GM21515 (cell line): ENCODE data around the gene CRISPLD2.
"Not testable (repeated sequence)": the region's sequence is repeated elsewhere in the genome, so short reads cannot be mapped to it uniquely, and the experiment has no call there.

Experiments
- ATAC-seq: cut with Tn5 transposase; IDR thresholded peaks from one replicate; pipeline ENCODE4 v1.9.1; 2021; ENCODE audit not compliant: unreplicated experiment

Gene CRISPLD2

DNA sequence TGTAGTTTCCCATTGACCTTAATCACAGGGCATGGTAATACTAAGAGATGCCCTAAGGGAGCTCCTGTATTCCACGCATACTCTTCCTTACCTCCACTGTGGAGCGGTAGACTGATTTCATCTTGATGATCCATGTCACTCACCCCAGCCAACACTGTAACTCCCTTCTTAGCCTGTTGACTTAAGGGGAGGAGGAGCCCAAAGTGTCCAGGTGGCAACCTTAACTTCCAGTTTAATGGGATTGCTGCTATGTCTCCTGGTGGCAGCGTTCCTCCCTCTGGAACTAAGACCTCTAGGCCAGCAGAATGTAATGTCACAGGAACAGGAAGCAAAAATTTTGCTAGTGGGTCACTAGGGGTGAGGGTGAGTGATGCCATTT is 36.4 kb downstream of the CRISPLD2 start:
- not testable (repeated sequence) for ATAC-seq

DNA sequence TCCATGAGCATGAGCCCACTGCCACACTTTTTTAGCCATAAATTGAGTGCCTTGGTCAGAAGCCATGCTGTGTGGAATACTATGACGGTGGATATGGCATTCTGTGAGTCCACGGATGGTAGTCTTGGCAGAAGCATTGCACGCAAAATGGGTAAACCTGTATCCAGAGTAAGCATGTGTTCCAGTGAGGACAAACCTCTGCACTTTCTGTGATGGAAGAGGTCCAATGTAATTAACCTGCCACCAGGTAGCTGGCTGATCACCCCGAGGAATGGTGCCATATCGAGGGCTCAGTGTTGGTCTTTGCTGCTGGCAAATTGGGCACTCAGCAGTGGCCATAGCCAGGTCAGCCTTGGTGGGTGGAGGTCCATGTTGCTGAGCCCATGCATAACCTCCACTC is 37.0 kb downstream of the CRISPLD2 start:
- not testable (repeated sequence) for ATAC-seq

DNA sequence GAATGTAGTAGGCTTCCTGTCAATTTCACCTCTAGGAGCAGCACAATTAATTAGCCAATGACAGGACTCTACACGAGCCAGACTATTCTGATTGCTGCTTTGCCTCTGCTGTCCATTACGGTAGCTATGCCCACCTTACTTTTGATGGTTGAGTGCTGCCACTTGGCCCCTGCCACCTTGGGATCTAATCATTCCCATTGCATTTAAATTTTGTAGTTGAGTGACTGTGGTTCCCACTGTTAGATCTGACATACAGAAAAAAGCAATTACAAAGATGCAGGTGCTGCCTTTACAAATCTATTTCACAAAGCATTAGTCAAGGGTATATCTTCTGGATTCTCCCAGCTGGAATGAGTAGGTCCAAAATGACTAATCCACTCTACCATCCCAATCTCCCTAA is 39.9 kb downstream of the CRISPLD2 start:
- ATAC-seq = no peak

DNA sequence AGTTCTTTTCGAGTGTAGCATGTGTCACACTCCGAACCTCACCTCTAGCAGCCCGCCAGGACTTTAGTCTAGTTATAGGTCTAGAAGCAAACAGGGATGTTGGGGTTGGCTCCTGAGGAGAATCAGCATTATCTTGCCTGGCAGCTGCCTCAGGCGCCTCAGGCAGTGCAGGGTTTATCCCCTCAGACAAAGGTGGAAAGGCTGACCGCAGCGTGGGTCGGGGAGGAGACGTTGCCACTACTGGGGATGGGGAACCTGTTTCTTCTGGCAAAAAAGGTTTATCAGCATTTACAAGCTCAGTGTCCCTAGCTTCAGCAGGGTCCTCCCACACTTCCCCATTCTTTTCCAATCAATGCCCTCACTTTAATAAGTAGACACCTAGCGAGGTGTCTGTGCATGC is 40.6 kb downstream of the CRISPLD2 start:
- ATAC-seq = no peak

DNA sequence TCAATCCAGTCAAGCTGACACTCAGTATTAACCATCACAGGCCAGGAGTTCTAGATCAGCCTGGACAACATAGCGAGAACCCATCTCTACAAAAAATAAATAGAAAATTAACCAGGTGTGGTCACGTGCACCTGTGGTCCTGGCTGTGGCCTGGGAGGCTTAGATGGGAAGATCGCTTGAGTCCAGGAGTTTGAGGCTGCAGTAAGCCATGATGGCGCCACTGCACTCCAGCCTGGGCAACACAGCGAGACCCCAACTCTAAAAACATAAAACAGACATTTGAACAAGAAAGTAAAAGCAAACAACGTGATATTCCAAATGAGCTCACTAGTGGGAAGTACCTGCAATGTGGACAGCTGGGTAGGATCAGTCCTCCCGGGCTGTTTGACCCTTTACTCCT is 41.9 kb downstream of the CRISPLD2 start:
- no peak for ATAC-seq

DNA sequence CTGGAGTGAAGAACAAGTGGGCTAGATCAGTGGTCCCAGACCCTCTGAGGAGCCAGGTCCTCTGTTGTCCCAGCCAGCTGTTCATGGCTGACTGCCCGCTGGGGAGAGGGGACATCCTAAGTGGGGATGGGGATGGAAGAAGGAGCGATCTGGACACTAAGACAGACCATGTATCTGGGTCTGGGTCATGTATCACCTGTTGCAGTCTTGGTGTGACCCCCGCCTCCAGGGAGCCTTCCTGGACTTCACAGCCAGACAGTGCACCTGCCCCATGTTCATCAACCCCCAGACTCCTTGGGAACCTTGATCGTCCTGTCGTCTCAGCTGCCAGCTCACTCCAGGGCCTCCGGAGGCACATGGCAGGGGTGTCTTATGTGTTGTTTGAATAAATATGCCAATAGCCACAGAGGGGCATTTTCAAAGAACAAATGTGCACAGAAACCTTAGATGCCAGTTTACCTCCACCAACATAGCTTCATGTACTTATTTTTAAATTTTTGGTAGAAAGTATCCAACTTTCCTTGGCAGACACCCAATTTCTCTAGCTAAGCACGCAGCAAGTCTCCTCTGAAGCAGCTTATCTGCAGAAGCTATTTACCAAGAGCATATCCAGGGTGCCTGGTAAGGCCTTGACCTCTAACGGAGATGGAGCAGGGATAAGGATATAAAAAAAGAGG is 43.2 kb downstream of the CRISPLD2 start:
- ATAC-seq = no peak

DNA sequence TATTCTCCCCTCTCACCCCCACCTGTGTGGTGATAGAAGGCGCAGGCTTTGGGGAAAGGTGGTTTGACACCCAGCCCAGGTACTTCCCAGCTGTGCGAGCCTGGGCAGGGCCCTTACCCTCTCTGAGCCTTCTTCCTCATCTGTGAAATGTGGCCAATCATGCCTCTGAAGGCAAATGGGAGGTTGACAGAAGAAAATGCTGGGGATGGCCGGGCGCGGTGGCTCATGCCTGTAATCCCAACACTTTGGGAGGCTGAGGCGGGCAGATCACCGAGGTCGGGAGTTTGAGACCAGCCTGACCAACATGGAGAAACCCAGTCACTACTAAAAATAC is 43.7 kb downstream of the CRISPLD2 start:
- no peak for ATAC-seq

DNA sequence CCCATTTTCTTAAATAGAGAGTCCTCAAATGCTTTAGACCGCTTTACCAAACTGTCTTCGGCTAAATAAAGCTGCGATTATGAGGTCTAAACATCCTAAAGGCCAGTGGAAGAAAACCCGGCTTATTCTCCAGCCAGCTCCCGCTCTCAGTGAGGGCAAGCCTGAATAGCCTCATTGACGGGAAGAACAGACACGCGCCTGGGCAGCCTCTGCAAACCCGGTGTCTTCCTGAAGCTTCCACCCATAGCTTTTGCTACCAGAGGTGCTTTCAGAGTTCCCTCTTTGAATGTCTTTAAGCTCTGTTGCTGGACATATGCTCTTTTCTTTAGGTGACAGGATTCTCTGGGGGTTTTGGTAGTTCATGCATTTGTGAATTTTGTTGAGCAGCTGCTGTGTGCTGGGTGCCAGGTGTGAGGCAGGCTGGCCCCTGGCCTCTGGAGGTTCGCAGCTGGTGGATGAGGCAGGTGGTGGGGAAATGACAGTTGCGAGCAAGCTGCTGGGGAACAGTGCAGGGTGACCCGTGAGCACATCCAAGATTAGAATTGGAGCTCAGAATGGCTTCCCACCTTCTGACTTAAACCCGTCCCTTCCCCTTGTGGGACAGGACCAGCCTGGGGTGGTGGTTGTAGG is 44.7 kb downstream of the CRISPLD2 start:
- no peak for ATAC-seq

DNA sequence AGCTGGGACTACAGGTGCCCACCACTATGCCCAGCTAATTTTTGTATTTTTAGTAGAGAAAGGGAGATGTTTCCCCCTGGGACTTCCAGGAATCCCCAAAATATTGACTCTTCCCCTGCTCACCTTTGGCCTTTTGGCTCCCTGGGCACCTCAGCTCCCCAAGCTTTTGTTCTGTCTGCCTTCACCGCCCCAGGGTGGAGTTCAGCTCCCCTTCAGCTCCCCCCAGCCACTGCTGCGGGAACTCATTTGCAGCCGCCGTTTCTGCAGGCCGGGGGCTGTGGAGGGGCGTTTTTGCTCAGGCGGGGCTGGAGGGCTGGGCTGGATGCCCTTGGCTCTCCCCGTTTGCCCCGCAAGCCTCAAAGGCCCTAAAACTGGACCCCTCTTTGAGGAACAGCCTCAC is 47.9 kb downstream of the CRISPLD2 start:
- no peak for ATAC-seq

DNA sequence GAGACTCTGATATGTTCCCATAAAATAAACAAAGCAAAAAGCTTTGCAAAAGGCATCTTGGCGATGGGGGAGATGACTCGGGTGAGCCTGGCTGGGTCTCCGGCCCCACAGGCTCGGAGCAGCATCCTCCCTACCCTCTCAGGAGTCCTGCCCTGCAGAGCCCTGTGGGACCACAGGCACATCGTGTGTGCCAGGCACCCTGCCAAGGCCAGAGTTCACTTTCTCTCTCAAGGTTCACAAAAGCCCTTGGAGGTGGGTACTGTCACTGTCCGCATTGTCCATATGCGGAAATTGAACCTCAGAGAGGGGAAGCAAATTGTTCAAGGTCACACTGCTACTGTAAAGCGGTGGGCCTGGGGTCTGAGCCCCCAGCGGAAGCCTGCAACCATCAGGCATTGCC is 48.5 kb downstream of the CRISPLD2 start:
- no peak for ATAC-seq

DNA sequence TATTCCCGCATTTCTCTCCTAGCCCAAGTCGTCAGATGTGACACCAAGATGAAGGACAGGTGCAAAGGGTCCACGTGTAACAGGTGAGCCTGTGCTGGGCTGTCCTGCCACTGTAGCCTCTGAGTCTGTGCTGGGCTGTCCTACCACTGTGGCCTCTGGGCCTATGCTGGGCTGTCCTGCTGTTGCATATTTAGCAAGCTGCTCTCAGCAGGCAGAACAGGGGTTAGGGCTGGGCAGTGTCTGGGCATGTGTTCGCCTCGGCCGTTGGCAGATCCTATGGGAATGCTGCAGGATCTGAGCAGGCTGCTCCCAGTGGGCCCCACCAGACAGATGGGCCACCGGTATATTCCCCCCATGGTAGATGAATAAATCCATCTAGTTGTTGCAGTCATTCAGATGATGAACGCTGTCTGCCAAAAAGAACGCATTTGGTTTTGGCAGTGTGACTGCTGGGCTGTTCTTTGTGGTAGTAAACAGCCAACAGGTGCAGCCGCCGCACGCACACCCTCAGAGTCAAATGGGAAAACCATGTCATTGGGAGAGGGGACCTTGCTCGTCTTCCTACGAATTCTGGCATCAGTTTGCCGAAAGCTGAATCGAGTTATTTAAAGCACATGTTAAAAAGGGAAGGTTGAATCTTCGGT is 49.2 kb downstream of the CRISPLD2 start:
- ATAC-seq = no peak

DNA sequence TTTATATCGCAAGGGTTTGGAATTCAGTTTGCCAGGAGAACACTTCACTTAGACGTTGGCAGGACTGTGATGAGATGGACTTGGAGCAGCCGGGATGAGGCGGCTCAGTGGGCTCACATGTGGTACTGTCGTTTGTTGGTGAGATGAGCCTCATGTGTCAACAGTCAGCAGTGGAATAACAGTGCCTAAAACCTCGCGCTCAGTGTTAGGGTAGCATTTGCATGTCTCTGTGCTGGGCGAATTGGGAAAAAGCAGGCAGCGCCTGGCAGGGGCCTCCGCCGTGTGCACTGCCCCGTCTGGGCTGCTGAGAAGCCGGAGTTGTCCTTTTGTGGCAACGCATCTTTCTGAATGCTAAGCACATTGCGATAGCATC is 49.7 kb downstream of the CRISPLD2 start:
- no peak for ATAC-seq

DNA sequence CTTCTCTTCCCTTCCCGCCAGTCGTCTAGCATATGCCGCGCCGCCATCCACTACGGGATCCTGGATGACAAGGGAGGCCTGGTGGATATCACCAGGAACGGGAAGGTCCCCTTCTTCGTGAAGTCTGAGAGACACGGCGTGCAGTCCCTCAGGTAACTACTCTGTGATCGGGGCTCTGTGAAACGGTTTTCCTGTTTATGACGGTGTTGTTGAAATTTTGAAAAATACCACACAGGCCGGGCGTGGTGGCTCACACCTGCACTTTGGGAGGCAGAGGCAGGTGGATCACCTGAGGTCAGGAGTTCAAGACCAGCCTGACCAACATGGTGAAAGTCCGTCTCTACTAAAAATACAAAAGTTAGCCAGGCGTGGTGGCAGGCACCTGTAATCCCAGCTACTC is 53.2 kb downstream of the CRISPLD2 start:
- ATAC-seq = not testable (repeated sequence)

DNA sequence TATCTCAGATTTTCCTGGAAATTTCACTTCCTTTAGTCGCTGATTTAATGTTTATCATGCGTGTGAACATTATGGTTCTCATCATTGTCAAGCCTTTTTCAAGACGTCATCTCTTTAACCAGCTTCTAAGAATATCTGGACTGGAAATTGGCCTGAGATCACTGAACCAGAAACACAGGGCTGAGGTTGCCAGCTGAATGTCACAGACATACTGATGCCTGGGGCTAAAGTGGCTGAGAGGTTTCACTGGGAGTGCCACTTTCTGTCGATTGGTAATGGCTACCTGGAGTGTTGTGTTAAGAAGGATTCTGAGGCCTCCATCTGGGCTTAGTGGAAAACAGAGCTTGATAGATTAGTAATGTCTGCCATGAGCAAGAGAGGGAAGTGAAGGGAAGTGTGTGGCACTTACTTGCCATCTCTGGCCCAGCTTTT is 54.2 kb downstream of the CRISPLD2 start:
- ATAC-seq = no peak

DNA sequence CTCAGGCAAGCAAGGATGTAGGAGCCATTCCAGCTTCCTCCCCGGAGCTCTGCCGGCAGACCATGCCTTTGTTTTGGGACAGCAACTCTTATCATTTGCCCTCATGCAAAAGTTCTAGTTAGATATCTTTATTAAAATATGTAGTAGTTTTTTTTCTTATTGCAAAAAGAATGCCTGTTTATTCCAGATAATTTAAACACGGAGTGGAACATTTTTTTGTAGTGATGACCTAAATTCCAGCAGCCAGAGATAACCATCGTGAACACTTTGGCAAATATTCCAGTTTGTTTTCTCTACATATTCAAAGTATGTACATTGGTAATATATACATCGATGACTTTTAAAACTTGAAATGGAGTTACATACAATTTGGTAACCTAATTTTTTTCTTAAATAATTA is 54.8 kb downstream of the CRISPLD2 start:
- no peak for ATAC-seq

DNA sequence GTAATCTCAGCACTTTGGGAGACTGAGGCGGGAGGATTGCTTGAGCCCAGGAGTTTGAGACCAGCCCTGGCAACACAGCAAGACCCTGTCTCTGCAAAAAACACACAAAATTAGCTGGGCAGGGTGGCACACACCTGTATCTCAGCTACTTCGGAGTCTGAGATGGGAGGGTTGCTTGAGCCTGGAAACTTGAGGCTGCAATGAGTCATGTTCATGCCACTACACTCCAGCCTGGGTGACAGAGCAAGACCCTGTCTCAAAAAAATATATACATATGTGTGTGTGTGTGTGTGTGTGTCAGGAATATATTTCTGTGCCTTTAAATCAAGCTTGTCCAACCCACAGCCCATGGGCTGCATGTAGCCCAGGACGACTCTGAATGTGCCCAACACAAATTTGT is 55.2 kb downstream of the CRISPLD2 start:
- no peak for ATAC-seq

DNA sequence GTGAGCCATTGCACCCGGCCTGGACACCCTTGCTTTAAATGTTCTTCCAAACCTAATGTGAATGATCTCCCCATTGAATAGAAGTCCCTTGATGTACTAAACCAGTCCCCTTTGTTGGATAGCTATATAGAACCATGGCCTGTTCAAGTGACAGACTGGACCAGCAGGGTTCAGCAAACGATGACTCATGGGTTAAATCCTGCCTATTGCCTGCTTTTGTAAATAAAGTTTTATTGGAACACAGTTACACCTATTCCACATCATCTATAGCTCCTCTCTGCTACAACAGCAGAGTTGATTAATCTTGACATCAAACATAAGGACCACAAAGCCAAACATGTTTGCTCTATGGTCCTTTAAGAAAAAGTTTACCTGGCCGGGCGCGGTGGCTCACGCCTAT is 56.1 kb downstream of the CRISPLD2 start:
- ATAC-seq = no peak

DNA sequence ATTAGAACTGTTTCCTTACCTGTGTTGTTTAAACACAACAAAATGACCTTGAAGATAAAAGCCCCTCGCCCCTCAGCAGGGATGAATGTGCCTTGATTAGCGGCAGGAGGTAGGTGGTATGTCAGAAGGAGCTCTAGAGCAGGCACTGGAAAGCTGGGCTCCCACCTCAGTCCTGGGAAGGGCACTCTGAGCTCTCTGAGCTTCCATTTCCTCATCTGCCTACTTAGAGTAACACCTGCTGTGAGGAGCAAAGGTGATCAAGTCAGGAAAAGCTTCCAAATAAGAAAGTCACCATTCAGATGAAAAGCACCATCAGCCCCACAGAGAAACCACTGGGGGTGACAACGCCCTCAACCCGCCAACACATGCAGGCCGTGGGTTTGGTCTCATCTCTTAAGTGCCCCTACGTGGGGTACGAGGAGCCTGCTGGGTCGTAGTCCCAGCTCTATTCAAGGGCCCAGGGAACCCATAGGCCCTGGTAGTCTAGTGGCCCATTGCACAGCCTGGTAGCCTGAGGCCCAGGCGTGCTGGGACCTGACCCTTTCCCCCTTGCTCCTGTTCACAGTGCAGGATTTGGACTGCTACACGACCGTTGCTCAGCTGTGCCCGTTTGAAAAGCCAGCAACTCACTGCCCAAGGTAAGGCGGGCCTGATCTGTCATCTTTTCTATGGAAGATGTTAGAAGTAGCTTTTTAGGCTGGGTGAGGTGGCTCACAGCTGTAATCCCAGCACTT is 57.3 kb downstream of the CRISPLD2 start:
- ATAC-seq = no peak

DNA sequence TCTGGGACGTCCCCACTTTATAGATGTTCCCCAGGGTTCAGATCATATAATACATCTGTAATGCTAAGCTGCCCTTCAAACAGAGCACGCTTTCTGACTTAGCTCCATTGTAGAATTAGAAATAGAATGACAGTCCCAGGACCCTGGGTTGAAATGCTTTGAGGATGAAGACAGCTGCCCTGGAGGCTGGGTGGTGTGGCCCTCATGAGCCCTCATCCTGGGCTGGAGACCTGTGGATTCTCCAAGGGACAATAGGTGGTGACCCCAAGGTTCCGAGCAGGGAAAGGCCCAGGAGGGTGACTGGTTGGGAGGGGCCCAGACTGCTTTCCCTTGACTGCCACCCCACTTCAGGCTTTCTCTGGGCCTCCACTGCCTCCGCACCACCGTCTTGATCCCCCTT is 59.0 kb downstream of the CRISPLD2 start:
- ATAC-seq = no peak

DNA sequence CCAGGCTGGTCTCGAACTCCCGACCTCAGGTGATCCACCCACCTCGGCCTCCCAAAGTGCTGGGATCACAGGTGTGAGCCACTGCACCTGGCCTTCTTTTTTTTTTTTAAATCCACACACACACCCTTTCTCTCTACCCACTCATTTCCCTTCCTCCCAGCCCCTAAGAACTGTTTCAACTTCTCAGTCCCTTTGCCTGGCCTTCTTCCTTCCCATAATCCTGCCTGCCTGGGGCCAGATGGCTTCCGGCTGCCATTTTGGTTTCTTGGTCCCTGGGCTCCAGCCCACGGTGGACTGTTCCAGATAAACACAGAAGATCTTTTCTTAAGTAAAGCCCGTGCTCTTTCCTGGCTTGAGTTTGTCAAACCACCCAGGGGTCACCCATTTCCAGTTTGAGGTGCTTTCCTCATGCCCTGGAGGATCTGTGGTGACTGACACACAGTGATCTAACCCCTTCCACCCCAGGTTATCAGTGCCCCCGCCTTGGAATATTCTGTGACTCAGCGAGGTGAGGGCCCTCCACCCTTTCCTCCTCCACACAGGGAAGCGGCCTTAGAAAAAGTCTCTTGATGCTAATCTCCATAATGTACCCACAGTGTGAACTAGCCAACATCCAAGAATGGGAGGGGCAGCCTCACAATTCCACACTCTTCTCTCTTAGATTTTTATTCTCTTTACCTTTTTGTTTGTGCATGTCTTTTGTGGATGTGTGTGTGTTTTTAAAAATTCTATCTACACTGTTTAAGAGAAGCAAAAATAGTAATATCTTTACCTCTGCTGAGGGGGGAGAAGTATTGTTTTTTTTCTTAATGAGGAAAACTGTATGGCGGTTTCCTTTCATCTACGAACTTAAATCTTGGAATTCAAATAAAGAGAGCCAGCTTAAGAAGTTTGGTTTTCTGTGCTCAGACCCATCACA is 60.0 kb downstream of the CRISPLD2 start:
- ATAC-seq = no peak
